Activated naive CD4-positive, alpha-beta T cell treated with anti-CD3 and anti-CD28 coated beads, Interleukin-2, amount 10 ng/mL, durations not matched to agents 7 days and 5 days (primary cell): ENCODE measurements around the gene TLE2.
"Not testable (repeated sequence)": the region's sequence is repeated elsewhere in the genome, so short reads cannot be mapped to it uniquely, and the experiment has no call there.

Experiments
- CTCF ChIA-PET: fragments of 350-600 bp; sonication (Branson Sonifier 250); formaldehyde crosslinking; loops from one replicate; lab custom pipeline; 2021; ENCODE audit warnings: antibody characterized with exemption; lab: Charles Lee
- DNase-seq: peaks from one replicate; pipeline ENCODE4 v3.0.0-alpha.2; 2020
- H3K27ac Mint-ChIP-seq: one replicate; pipeline ENCODE4 v1.8.0; 2021; ENCODE audit warnings: mild to moderate bottlenecking, moderate library complexity, mixed read lengths
- H3K27me3 Mint-ChIP-seq: one replicate; pipeline ENCODE4 v1.8.0; 2021; ENCODE audit warnings: mild to moderate bottlenecking, mixed read lengths
- H3K36me3 Mint-ChIP-seq: one replicate; pipeline ENCODE4 v1.8.0; 2021; ENCODE audit warnings: mixed read lengths
- H3K4me1 Mint-ChIP-seq: one replicate; pipeline ENCODE4 v1.8.0; 2021; ENCODE audit warnings: mixed read lengths
- H3K4me3 Mint-ChIP-seq: one replicate; pipeline ENCODE4 v1.8.0; 2021; ENCODE audit warnings: mild to moderate bottlenecking, moderate library complexity, mixed read lengths
- H3K9me3 Mint-ChIP-seq: one replicate; pipeline ENCODE4 v1.8.0; 2021; ENCODE audit warnings: mixed read lengths

Gene TLE2

GRCh38 chr19:3050016-3050415 lies 20.9 kb upstream of the TLE2 start:
- H3K27me3 Mint-ChIP-seq, result peaks cover 36% of the 10 kb centered on the region
- H3K9me3 Mint-ChIP-seq, CTCF ChIA-PET, H3K4me3 Mint-ChIP-seq, DNase-seq, H3K27ac Mint-ChIP-seq: not testable (repeated sequence)
- H3K36me3 Mint-ChIP-seq, result peaks cover 20% of the 10 kb centered on the region
- H3K4me1 Mint-ChIP-seq, result peaks cover 23% of the 10 kb centered on the region

GRCh38 chr19:3049089-3049488 lies 20.0 kb upstream of the TLE2 start:
- Mint-ChIP-seq H3K27ac (no peak overlapping the region), H3K27me3 (peaks cover 41% of the 10 kb centered on the region), H3K36me3 (peaks cover 10% of the 10 kb centered on the region), H3K4me3 (no peak overlapping the region), H3K4me1 (peaks cover 14% of the 10 kb centered on the region), H3K9me3 (no peaks in the 10 kb centered on the region)
- CTCF ChIA-PET, result no interaction called here
- no peak for DNase-seq

- peaks cover 48% of the 10 kb centered on the region for H3K27me3 Mint-ChIP-seq
- H3K9me3 Mint-ChIP-seq, result no peaks in the 10 kb centered on the region
- peaks cover 7% of the 10 kb centered on the region for H3K36me3 Mint-ChIP-seq
- no peak for DNase-seq
- no peak overlapping the region for H3K27ac Mint-ChIP-seq
- H3K4me3 Mint-ChIP-seq, result no peak overlapping the region
- CTCF ChIA-PET, result no interaction called here
- H3K4me1 Mint-ChIP-seq, result peaks cover 13% of the 10 kb centered on the region
Measured at GRCh38 chr19:3048190-3048533, 19.1 kb upstream of the TLE2 start.

- peak overlapping the region; percentile 61 for H3K4me3 Mint-ChIP-seq
- peak overlapping the region; percentile 86 for H3K27ac Mint-ChIP-seq
- CTCF ChIA-PET, result no interaction called here
- peaks cover 13% of the 10 kb centered on the region for H3K4me1 Mint-ChIP-seq
- peaks cover 6% of the 10 kb centered on the region for H3K36me3 Mint-ChIP-seq
- peaks cover 50% of the 10 kb centered on the region for H3K27me3 Mint-ChIP-seq
- H3K9me3 Mint-ChIP-seq, result no peaks in the 10 kb centered on the region
- DNase-seq, result peak; percentile 84
Measured at GRCh38 chr19:3047496-3048189, 18.6 kb upstream of the TLE2 start.

- Mint-ChIP-seq H3K4me3 (no peak overlapping the region), H3K36me3 (peaks cover 2% of the 10 kb centered on the region), H3K9me3 (no peaks in the 10 kb centered on the region), H3K4me1 (peaks cover 17% of the 10 kb centered on the region), H3K27me3 (peaks cover 54% of the 10 kb centered on the region), H3K27ac (no peak overlapping the region)
- DNase-seq, result no peak
- CTCF ChIA-PET, result no interaction called here
Measured at GRCh38 chr19:3046698-3047495, 17.8 kb upstream of the TLE2 start.

GRCh38 chr19:3045885-3046697 lies 17.0 kb upstream of the TLE2 start:
- Mint-ChIP-seq H3K4me3 (no peak overlapping the region), H3K27me3 (peaks cover 61% of the 10 kb centered on the region), H3K4me1 (peaks cover 17% of the 10 kb centered on the region), H3K27ac (no peak overlapping the region), H3K9me3 (no peaks in the 10 kb centered on the region), H3K36me3 (peaks cover 2% of the 10 kb centered on the region)
- CTCF ChIA-PET, result no interaction called here
- DNase-seq, result no peak

- H3K27ac Mint-ChIP-seq, result no peak overlapping the region
- CTCF ChIA-PET, result no interaction called here
- peaks cover 61% of the 10 kb centered on the region for H3K27me3 Mint-ChIP-seq
Measured at GRCh38 chr19:3045191-3045590, 16.1 kb upstream of the TLE2 start.

GRCh38 chr19:3042621-3043267 lies 13.7 kb upstream of the TLE2 start:
- H3K4me3 Mint-ChIP-seq, result no peak overlapping the region
- no peak overlapping the region for H3K27ac Mint-ChIP-seq

More at GRCh38 chr19:3045191-3045590, 16.1 kb upstream of the TLE2 start:
- no peak overlapping the region for H3K4me3 Mint-ChIP-seq
- DNase-seq, result no peak
- H3K36me3 Mint-ChIP-seq, result peaks cover 2% of the 10 kb centered on the region
- peaks cover 17% of the 10 kb centered on the region for H3K4me1 Mint-ChIP-seq
- H3K9me3 Mint-ChIP-seq, result no peaks in the 10 kb centered on the region

GRCh38 chr19:3041761-3042620 lies 12.9 kb upstream of the TLE2 start:
- CTCF ChIA-PET, result interaction anchor here (0.6 to 1.0 kb wide), 2 partner anchors 49 to 66 kb away, joined by 3 to 4 read pairs; no protein-coding TSS in a partner anchor
- H3K4me1 Mint-ChIP-seq, result peaks cover 6% of the 10 kb centered on the region
- no peak overlapping the region for H3K4me3 Mint-ChIP-seq
- no peak for DNase-seq
- peaks cover 51% of the 10 kb centered on the region for H3K27me3 Mint-ChIP-seq
- H3K9me3 Mint-ChIP-seq, result no peaks in the 10 kb centered on the region
- no peaks in the 10 kb centered on the region for H3K36me3 Mint-ChIP-seq
- H3K27ac Mint-ChIP-seq, result no peak overlapping the region

More at GRCh38 chr19:3042621-3043267, 13.7 kb upstream of the TLE2 start:
- H3K9me3 Mint-ChIP-seq, result no peaks in the 10 kb centered on the region
- no peak for DNase-seq
- H3K4me1 Mint-ChIP-seq, result peaks cover 8% of the 10 kb centered on the region
- no peaks in the 10 kb centered on the region for H3K36me3 Mint-ChIP-seq
- H3K27me3 Mint-ChIP-seq, result peaks cover 57% of the 10 kb centered on the region
- CTCF ChIA-PET, result interaction anchor here (1.0 kb wide), 1 partner anchor 66 kb away, joined by 3 read pairs; no protein-coding TSS in a partner anchor

- Mint-ChIP-seq H3K36me3 (no peaks in the 10 kb centered on the region), H3K4me1 (peaks cover 13% of the 10 kb centered on the region), H3K9me3 (no peaks in the 10 kb centered on the region), H3K27me3 (peaks cover 47% of the 10 kb centered on the region), H3K27ac (no peak overlapping the region), H3K4me3 (no peak overlapping the region)
- DNase-seq, result no peak
- CTCF ChIA-PET, result interaction anchor here (0.6 kb wide), 1 partner anchor 50 kb away, joined by 4 read pairs; no protein-coding TSS in a partner anchor
Measured at GRCh38 chr19:3041327-3041726, 12.2 kb upstream of the TLE2 start.

- Mint-ChIP-seq H3K9me3 (no peaks in the 10 kb centered on the region), H3K36me3 (no peaks in the 10 kb centered on the region), H3K4me3 (no peak overlapping the region), H3K27ac (no peak overlapping the region), H3K27me3 (peaks cover 40% of the 10 kb centered on the region), H3K4me1 (peaks cover 22% of the 10 kb centered on the region)
- DNase-seq, result no peak
- CTCF ChIA-PET, result no interaction called here
Measured at GRCh38 chr19:3039641-3040077, 10.6 kb upstream of the TLE2 start.

- Mint-ChIP-seq H3K4me1 (peaks cover 27% of the 10 kb centered on the region), H3K4me3 (no peak overlapping the region), H3K36me3 (no peaks in the 10 kb centered on the region), H3K9me3 (no peaks in the 10 kb centered on the region), H3K27me3 (peaks cover 43% of the 10 kb centered on the region), H3K27ac (no peak overlapping the region)
- DNase-seq, result no peak
- CTCF ChIA-PET, result no interaction called here
Measured at GRCh38 chr19:3039125-3039524, 10.0 kb upstream of the TLE2 start.

GRCh38 chr19:3038214-3038613 lies 9.1 kb upstream of the TLE2 start:
- Mint-ChIP-seq H3K27ac (no peak overlapping the region), H3K4me3 (no peak overlapping the region), H3K9me3 (no peaks in the 10 kb centered on the region), H3K27me3 (peaks cover 46% of the 10 kb centered on the region), H3K4me1 (peaks cover 30% of the 10 kb centered on the region), H3K36me3 (no peaks in the 10 kb centered on the region)
- DNase-seq, result no peak
- CTCF ChIA-PET, result interaction anchor here (1.1 kb wide), 1 partner anchor 66 kb away, joined by 3 read pairs; no protein-coding TSS in a partner anchor
